GM23338 (cell line): Measurements from ENCODE around the gene PPP2R1B. TPM values are rescaled to one million over a fixed set of nuclear protein-coding genes. Genes with fewer than 3 reads are reported as not detected.
A peak's percentile ranks its signal among the peaks of the same experiment; 100 is the strongest.

Experiments used
- ATAC-seq: fragments of 200-7000 bp; cut with Tn5 transposase; 3 replicates; pipeline ENCODE4 v1.9.1; 2020
- DNase-seq: peaks from one replicate; pipeline ENCODE4 v3.0.0-alpha.2; 2015; ENCODE audit warnings: low spot score
- H2AFZ ChIP-seq: fragments of 200-600 bp; sonication (generic); 2 replicates; pipeline ENCODE4 v1.8.0; 2016; ENCODE audit warnings: antibody characterized with exemption, mild to moderate bottlenecking, moderate library complexity
- H3F3A ChIP-seq: fragments of 200-600 bp; sonication (generic); replicated peaks from 2 replicates; pipeline ENCODE4 v1.8.0; 2017; ENCODE audit warnings: antibody characterized with exemption, mixed run types, low read depth
- H3K27ac ChIP-seq: fragments of 200-600 bp; sonication (generic); 2 replicates; pipeline ENCODE4 v1.6.1; 2016; ENCODE audit warnings: low read depth
- H3K27me3 ChIP-seq: fragments of 200-600 bp; sonication (generic); 2 replicates; pipeline ENCODE4 v1.8.0; 2016; ENCODE audit warnings: mild to moderate bottlenecking, mixed run types, moderate library complexity; ENCODE audit not compliant: insufficient read depth
- H3K36me3 ChIP-seq: fragments of 200-600 bp; sonication (generic); 2 replicates; pipeline ENCODE4 v1.8.0; 2016; ENCODE audit warnings: mild to moderate bottlenecking; ENCODE audit not compliant: insufficient read depth
- H3K4me1 ChIP-seq: fragments of 200-600 bp; sonication (generic); 2 replicates; pipeline ENCODE4 v1.8.0; 2016; ENCODE audit warnings: mild to moderate bottlenecking, moderate library complexity; ENCODE audit not compliant: insufficient read depth
- H3K4me2 ChIP-seq: fragments of 200-600 bp; sonication (generic); 2 replicates; pipeline ENCODE4 v1.7.1; 2017; ENCODE audit warnings: mixed run types
- H3K4me3 ChIP-seq: fragments of 200-600 bp; sonication (generic); 2 replicates; pipeline ENCODE4 v1.6.1; 2016; ENCODE audit warnings: mixed run types
- H3K79me2 ChIP-seq: fragments of 200-600 bp; sonication (generic); replicated peaks from 2 replicates; pipeline ENCODE4 v1.8.0; 2017; ENCODE audit warnings: mild to moderate bottlenecking; ENCODE audit not compliant: insufficient read depth
- H3K9me2 ChIP-seq: fragments of 200-600 bp; sonication (generic); 2 replicates; pipeline ENCODE4 v1.8.0; 2017; ENCODE audit not compliant: insufficient read depth
- H4K20me1 ChIP-seq: fragments of 200-600 bp; sonication (generic); replicated peaks from 2 replicates; pipeline ENCODE4 v1.8.0; 2017; ENCODE audit warnings: mild to moderate bottlenecking; ENCODE audit not compliant: insufficient read depth
- H3K27ac Mint-ChIP-seq: 2 replicates; pipeline ENCODE4 v1.8.0; 2020; ENCODE audit warnings: inconsistent platforms, mild to moderate bottlenecking, moderate library complexity, mixed read lengths
- H3K27me3 Mint-ChIP-seq: 3 replicates; pipeline ENCODE4 v1.8.0; 2022; ENCODE audit warnings: low read depth, mild to moderate bottlenecking, moderate library complexity, mixed read lengths, inconsistent platforms; ENCODE audit not compliant: insufficient read depth, poor library complexity
- H3K36me3 Mint-ChIP-seq: 3 replicates; pipeline ENCODE4 v1.8.0; 2021; ENCODE audit warnings: low read depth, mild to moderate bottlenecking, inconsistent platforms, moderate library complexity, mixed read lengths
- H3K4me1 Mint-ChIP-seq: 3 replicates; pipeline ENCODE4 v1.8.0; 2020; ENCODE audit warnings: mild to moderate bottlenecking, inconsistent platforms, mixed read lengths
- H3K4me3 Mint-ChIP-seq: 3 replicates; pipeline ENCODE4 v1.8.0; 2021; ENCODE audit warnings: moderate library complexity, mild to moderate bottlenecking, inconsistent platforms, mixed read lengths
- H3K9me3 Mint-ChIP-seq: 3 replicates; pipeline ENCODE4 v1.8.0; 2020; ENCODE audit warnings: moderate library complexity, mild to moderate bottlenecking, inconsistent platforms, mixed read lengths
- CREB1 ChIP-seq: fragments of 250-450 bp; sonication (Bioruptor Pico); IDR thresholded peaks from 2 replicates; pipeline ENCODE4 v1.5.0; 2020; ENCODE audit warnings: low read depth, mild to moderate bottlenecking, moderate library complexity
- EZH2phosphoT487 ChIP-seq: fragments of 200-600 bp; sonication (generic); IDR thresholded peaks from one replicate; pipeline ENCODE4 v1.8.1; 2018; ENCODE audit warnings: antibody characterized with exemption; ENCODE audit not compliant: unreplicated experiment
- POLR2AphosphoS5 ChIP-seq: IDR thresholded peaks from 2 replicates; pipeline ENCODE4 v1.6.1; 2016; ENCODE audit warnings: antibody characterized with exemption, low read depth
- ZNF114 ChIP-seq: fragments of 250-450 bp; sonication (Bioruptor Pico); IDR thresholded peaks from 2 replicates; pipeline ENCODE4 v1.5.0; 2020; ENCODE audit warnings: mild to moderate bottlenecking, moderate library complexity
- polyA plus RNA-seq: library from polyadenylated mRNA; unstranded; fragments of >200 nt; fragmentation: Nextera tagmentation; extraction: Ambion mirVana; gene quantifications from 2 replicates; pipeline ENCODE4 v1.2.1, GENCODE V29; 2016
- total RNA-seq: library from RNA; depleted of rRNA; stranded (reverse); fragments of >200 nt; shearing (Covaris generic); gene quantifications from 2 replicates; pipeline ENCODE4 v1.2.3, GENCODE V29; 2014
- TF ChIP-seq, protein P1 (sequence below): fragments of 250-450 bp; sonication (Bioruptor Pico); IDR thresholded peaks from 2 replicates; pipeline ENCODE4 v1.5.0; 2020; ENCODE audit warnings: mild to moderate bottlenecking, moderate library complexity

PPP2R1B gene
- total and polyA plus RNA-seq, 2 experiments from 2014 or later: 18.5 to 82.0 TPM

DNA sequence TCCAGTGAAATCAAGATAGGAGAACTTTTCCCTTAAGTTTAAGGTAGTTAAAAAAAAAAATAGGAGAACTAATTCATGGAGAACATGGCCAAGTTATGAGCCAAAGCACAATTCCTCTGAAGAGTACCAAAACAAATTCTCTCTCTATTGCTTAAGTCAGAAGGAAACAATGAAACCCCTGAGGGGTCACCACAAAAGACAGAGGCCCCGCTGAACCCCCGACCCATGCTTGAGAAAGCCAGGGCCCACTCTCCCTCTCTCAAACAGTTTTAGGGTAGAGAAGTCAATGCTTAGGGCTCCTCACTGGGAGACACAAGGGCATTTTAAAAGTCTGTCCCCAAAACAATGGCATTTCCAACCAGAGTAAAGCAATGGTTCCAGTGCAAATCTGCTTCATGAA lies 26.9 kb downstream of the PPP2R1B start:
- H3K36me3 Mint-ChIP-seq: peaks cover 42% of the 10 kb centered on the region
- Histone ChIP-seq H2AFZ (no peak overlapping the region), H3F3A (no peaks in the 10 kb centered on the region), H3K36me3 (peaks cover 27% of the 10 kb centered on the region), H3K9me2 (no peaks in the 10 kb centered on the region), H4K20me1 (peaks cover 2% of the 10 kb centered on the region), H3K4me3 (no peak overlapping the region), H3K4me2 (no peak overlapping the region), H3K79me2 (no peaks in the 10 kb centered on the region), H3K4me1 (peaks cover 5% of the 10 kb centered on the region), H3K27ac (0 out of 2 replicates have a peak overlapping the region, but pooled peaks have one; percentile 10), H3K27me3 (no peaks in the 10 kb centered on the region)
- peaks cover 5% of the 10 kb centered on the region for H3K27me3 Mint-ChIP-seq
- H3K9me3 Mint-ChIP-seq: no peaks in the 10 kb centered on the region
- peak overlapping the region; percentile 23; the same call in 1 of the 2 replicates for H3K27ac Mint-ChIP-seq
- ATAC-seq (peak; percentile 72), DNase-seq (no peak)
- H3K4me1 Mint-ChIP-seq: peaks cover 25% of the 10 kb centered on the region; the same call in 2 of the 3 replicates
- no peak overlapping the region for H3K4me3 Mint-ChIP-seq
- no peak for TF ChIP-seq EZH2phosphoT487
- TF ChIP-seq, protein P1, sequence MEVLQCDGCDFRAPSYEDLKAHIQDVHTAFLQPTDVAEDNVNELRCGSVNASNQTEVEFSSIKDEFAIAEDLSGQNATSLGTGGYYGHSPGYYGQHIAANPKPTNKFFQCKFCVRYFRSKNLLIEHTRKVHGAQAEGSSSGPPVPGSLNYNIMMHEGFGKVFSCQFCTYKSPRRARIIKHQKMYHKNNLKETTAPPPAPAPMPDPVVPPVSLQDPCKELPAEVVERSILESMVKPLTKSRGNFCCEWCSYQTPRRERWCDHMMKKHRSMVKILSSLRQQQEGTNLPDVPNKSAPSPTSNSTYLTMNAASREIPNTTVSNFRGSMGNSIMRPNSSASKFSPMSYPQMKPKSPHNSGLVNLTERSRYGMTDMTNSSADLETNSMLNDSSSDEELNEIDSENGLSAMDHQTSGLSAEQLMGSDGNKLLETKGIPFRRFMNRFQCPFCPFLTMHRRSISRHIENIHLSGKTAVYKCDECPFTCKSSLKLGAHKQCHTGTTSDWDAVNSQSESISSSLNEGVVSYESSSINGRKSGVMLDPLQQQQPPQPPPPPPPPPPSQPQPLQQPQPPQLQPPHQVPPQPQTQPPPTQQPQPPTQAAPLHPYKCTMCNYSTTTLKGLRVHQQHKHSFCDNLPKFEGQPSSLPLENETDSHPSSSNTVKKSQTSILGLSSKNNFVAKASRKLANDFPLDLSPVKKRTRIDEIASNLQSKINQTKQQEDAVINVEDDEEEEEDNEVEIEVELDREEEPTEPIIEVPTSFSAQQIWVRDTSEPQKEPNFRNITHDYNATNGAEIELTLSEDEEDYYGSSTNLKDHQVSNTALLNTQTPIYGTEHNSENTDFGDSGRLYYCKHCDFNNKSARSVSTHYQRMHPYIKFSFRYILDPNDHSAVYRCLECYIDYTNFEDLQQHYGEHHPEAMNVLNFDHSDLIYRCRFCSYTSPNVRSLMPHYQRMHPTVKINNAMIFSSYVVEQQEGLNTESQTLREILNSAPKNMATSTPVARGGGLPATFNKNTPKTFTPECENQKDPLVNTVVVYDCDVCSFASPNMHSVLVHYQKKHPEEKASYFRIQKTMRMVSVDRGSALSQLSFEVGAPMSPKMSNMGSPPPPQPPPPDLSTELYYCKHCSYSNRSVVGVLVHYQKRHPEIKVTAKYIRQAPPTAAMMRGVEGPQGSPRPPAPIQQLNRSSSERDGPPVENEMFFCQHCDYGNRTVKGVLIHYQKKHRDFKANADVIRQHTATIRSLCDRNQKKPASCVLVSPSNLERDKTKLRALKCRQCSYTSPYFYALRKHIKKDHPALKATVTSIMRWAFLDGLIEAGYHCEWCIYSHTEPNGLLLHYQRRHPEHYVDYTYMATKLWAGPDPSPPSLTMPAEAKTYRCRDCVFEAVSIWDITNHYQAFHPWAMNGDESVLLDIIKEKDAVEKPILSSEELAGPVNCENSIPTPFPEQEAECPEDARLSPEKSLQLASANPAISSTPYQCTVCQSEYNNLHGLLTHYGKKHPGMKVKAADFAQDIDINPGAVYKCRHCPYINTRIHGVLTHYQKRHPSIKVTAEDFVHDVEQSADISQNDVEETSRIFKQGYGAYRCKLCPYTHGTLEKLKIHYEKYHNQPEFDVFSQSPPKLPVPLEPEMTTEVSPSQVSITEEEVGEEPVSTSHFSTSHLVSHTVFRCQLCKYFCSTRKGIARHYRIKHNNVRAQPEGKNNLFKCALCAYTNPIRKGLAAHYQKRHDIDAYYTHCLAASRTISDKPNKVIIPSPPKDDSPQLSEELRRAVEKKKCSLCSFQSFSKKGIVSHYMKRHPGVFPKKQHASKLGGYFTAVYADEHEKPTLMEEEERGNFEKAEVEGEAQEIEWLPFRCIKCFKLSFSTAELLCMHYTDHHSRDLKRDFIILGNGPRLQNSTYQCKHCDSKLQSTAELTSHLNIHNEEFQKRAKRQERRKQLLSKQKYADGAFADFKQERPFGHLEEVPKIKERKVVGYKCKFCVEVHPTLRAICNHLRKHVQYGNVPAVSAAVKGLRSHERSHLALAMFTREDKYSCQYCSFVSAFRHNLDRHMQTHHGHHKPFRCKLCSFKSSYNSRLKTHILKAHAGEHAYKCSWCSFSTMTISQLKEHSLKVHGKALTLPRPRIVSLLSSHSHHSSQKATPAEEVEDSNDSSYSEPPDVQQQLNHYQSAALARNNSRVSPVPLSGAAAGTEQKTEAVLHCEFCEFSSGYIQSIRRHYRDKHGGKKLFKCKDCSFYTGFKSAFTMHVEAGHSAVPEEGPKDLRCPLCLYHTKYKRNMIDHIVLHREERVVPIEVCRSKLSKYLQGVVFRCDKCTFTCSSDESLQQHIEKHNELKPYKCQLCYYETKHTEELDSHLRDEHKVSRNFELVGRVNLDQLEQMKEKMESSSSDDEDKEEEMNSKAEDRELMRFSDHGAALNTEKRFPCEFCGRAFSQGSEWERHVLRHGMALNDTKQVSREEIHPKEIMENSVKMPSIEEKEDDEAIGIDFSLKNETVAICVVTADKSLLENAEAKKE (CRISPR knock-in tag): no peak
- no peak for TF ChIP-seq POLR2AphosphoS5
- TF ChIP-seq CREB1 (CRISPR knock-in tag): no peak

DNA sequence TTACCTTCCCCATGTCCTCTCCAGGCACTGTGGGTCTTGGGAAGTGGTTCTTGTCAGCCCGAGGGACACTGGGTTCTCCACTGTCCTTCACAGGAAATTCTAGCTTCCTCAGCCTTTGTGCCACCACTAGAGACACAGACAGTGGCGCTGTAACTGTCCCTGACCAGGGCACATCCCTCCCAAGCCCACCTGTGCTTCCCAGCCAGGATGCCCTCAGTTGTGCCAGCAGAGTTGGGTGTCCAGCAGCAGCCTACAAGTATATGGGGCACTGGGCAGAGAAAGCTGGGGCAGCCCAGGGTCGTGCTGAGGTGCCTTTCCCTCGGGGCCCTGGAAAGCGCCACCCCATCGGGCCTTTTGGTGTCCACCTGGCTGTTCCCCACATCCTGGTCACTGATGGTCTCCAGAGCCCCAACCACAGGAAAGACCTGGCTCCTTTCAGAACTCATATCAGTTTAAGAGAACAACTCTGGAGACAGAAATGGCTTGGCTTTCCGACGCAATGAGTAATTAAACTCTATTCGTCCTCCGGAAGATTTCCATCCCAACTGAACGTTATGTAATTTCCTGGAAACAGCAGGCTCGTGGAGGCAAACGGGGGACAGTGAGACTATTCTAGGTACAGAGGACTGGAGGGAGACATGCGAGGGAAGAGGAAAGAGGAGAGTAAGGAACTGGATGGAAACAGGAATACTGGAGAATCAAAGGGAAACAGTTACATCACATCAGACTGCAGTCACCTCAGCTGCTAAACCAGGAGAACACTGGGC lies 28.6 kb downstream of the PPP2R1B start:
- Histone ChIP-seq H3K4me2 (no peak overlapping the region), H3F3A (no peaks in the 10 kb centered on the region), H3K27ac (no peak overlapping the region), H3K27me3 (no peaks in the 10 kb centered on the region), H4K20me1 (no peaks in the 10 kb centered on the region; the same call in 1 of the 2 replicates), H3K4me1 (peaks cover 5% of the 10 kb centered on the region), H3K36me3 (peaks cover 19% of the 10 kb centered on the region), H3K9me2 (no peaks in the 10 kb centered on the region), H3K4me3 (no peak overlapping the region), H3K79me2 (no peaks in the 10 kb centered on the region), H2AFZ (no peak overlapping the region)
- H3K4me1 Mint-ChIP-seq: peaks cover 27% of the 10 kb centered on the region; the same call in 2 of the 3 replicates
- H3K27ac Mint-ChIP-seq: peak overlapping the region; percentile 55; the same call in 1 of the 2 replicates
- H3K9me3 Mint-ChIP-seq: no peaks in the 10 kb centered on the region
- ATAC-seq: no peak
- H3K36me3 Mint-ChIP-seq: peaks cover 32% of the 10 kb centered on the region
- H3K4me3 Mint-ChIP-seq: no peak overlapping the region
- H3K27me3 Mint-ChIP-seq: peaks cover 6% of the 10 kb centered on the region
- DNase-seq: no peak
- TF ChIP-seq, protein P1 (CRISPR knock-in tag): no peak
- TF ChIP-seq ZNF114 (CRISPR knock-in tag): no peak
